HL-60/S4 (cell line): ENCODE data around the gene KIAA1217.

ENCODE experiments used
- in situ Hi-C: fragments of 300-500 bp; cut with MboI; formaldehyde crosslinking; loops from 2 replicates; pipeline ENCODE4 v1.14.3; 2022; ENCODE audit warnings: low sequenced_read_pairs

Gene KIAA1217

DNA sequence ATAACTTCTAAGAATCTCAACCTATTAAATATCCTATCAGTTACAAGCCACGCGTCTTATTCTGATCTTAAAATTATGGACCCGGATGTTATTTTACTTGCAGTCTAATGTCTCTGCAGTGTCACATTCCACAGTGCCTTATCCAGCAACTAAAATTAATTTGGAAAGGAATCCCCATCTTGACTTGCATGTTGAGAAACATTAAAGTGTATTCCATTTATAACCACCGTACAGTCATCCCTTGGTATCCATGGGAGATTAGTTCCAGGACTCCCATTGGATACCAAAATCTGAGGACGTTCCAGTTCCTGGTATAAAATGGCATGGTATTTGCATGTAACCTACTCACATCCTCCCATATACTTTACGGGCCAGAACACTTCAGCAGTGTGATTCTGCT, 320.0 kb downstream of the KIAA1217 start:
- in situ Hi-C loops = no loop called here

GRCh38 chr10:24531439-24531838, 322.5 kb downstream of the KIAA1217 start:
- in situ Hi-C loops = no loop called here

- in situ Hi-C loops = no loop called here
Measured at GRCh38 chr10:24533981-24534380, 325.0 kb downstream of the KIAA1217 start.

GRCh38 chr10:24536636-24537035, 327.7 kb downstream of the KIAA1217 start:
- in situ Hi-C loops = no loop called here

DNA sequence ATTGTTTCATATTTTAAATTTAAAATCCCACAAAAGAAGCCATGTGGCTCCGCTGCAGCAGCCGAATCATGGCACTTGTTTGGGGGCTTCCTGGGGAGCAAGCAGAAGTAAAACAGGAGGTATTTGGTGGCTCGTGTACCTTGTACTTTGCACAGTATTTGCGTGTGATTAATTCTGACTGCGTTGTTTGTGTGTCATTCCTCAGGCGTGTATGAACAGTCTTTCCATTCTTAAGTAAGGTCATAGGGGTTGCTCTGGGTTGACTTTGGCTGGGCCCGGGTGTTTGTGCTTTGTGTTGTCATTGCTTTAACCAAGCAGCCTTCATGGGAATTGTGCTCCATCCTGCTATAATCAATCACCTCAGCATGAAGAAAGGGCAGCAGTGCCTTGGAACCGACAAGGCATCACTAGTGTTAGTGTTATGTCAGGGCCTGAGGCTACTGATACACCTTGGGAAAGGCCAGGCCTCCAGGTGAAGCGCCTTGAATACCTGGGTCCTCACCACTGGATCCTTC, 332.4 kb downstream of the KIAA1217 start:
- in situ Hi-C loops = no loop called here

- in situ Hi-C loops = no loop called here
Measured at GRCh38 chr10:24542314-24543270, 333.7 kb downstream of the KIAA1217 start.

GRCh38 chr10:24544776-24545175, 335.8 kb downstream of the KIAA1217 start:
- in situ Hi-C loops = no loop called here

GRCh38 chr10:24545585-24545984, 336.6 kb downstream of the KIAA1217 start:
- in situ Hi-C loops = no loop called here

DNA sequence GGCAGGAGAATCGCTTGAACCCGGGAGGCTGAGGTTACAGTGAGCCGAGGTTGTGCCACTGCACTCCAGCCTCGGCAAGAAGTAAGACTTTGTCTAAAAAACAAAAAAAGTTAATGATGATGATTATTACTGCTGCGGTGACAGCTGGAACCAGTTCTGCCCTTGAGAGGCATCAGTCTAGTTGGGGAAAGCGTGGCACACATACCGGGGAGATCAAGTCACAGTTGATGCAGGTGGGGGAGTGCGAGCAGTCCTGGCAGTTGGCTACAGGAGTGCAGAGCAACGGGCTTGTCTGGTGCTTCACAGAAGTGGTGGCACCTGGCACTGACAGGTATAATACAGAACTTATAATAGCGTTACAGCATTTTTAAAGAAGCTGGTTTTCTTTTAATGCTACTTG, 341.7 kb downstream of the KIAA1217 start:
- in situ Hi-C loops = no loop called here

- in situ Hi-C loops = no loop called here
Measured at GRCh38 chr10:24551161-24551560, 342.2 kb downstream of the KIAA1217 start.

DNA sequence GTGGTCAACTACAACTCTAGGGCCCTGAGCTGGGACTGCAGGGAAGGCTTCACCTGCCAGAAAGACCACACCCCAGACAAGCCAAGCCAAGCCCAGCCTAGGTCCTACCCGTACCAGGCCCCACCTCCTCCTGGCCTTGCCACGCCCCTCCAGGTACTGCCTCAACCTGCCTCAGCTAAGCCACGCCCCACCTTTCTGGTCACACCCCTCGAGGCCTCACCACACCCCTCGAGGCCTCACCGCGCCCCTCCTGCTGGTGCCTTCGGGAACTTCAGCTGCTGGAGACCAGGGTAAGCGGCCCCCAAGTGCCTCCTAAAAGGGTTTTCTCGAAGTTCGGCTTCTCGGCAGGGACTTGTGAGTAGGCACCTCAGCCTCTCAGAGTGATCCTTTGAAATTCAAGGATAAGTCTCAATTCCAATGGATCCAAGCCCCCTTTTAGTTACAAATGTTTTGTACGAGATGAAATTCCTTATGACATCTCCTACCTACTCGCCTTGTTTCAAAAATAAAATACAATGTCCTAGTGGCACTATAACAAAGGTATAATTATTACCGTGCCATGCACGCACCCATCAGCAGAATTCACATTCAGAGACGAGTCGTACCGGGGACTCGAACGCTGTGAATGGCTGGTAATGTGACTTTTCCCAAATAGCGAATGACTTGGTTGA, 343.5 kb downstream of the KIAA1217 start:
- in situ Hi-C loops = no loop called here

DNA sequence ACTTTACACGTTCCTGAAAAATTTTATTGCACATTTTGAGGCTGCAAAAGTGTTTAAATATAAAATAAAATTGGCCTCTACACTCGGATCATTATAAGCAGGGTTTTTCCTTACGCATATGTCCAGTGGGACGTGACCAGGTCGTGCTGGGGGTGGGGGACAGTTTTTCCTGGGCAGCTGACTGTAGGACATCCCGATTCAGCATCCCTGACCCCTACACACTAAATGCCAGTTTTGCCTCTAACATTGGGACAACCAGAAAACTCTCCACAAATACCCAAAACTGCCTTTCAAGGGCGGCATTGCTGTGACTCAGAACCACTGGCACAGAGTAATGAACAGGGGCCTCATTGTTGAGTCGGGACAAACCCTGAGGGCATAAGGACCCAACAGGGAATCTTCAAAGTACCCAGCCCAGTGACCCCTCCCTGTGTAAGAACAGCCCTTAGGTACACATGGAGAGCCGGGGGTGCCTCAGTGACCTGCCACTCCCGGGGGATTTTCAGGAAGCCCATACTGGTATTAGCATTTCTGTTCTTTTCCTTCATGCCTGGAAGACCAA, 344.2 kb downstream of the KIAA1217 start:
- in situ Hi-C loops = no loop called here

- in situ Hi-C loops = no loop called here
Measured at GRCh38 chr10:24554036-24554435, 345.1 kb downstream of the KIAA1217 start.

DNA sequence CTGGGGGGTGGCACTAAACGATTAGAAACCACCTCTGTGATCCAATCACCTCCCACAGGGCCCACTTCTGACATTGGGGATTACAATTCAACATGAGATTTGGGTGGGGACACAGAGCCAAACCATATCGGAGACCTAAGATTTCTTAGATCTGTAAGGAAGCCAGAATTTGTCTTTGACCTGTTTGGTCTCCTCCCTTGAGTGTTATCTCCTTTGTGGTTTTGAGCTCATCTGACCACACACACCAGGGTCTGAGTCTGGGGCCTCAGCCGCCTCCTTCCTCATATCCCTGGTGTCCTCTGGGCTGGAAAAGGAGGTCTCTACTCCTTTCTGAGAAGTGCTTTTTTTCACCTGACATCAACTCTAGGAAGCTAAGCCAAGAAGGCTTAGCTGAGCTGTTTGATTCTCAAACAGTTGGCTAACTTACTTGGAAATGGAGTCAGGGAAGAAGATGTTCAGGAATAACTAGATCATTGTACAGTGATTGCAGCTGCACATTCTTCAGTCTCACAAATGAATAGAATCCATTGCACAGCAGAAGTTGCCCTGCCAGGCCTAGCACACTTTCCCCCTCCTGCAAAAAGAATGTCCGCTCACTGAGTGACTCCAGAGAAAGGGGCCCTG, 347.3 kb downstream of the KIAA1217 start:
- in situ Hi-C loops = no loop called here

DNA sequence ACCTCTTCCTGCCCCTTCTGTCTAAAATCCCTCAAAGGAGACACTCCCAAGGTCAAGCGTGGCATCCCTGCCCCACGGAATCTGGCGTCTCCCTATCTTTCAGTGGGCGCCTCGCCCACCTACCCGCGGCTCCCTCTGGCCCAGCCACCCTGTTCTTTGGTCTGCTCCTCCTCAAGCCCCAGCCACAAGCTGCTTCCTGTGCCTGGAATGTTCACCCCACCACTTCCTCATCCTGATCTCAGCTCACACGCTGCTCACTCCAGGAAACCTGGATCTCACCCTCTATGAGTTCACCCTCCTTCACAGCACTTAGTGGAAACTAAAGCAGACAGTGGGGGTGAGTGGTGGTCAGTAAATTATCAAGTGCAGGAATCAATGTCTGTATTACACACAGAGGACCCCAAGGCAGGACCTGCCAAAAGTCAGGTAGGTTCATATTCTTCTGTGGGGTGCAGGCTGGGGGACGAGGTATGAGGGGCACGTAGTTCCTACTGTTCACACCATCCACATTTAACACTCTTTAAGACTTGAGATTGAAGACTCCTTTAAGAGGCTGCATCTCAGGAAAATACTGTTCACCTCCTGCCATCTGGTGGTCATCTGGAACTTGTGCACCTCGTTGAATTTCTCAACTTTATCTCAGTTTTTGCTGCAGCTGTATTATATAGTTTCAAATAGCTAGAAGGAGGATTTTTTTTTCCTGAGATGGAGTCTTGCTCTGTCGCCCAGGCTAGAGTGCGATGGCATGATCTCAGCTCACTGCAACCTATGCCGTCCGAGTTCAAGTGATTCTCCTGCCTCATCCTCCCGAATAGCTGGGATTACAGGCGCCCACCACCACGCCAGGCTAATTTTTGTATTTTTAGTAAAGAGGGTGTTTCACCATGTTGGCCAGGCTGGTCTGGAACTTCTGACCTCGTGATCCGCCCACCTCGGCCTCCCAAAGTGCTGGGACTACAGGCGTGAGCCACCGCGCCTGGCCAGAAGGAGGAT, 348.1 kb downstream of the KIAA1217 start:
- in situ Hi-C loops = no loop called here

DNA sequence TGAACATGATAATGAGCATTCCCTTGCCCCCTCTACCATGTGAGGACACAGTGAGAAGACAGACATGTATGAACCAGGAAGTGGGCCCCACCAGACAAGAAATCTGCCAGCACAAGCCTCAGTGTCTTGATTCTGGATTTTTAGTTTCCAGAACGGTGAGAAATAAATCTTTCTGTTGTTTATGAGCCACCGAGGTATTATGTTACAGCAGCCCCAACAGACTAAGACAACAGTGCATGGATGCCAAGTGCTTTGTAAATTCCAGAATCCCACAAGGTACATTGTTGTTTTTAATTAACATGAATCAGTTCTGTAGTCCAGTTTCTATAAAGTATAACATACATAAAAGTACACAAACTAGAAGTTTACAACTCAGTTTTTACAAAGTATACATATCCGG, 352.5 kb downstream of the KIAA1217 start:
- in situ Hi-C loops = no loop called here

- in situ Hi-C loops = no loop called here
Measured at GRCh38 chr10:24568042-24568441, 359.1 kb downstream of the KIAA1217 start.

GRCh38 chr10:24569330-24569796, 360.4 kb downstream of the KIAA1217 start:
- in situ Hi-C loops = no loop called here

DNA sequence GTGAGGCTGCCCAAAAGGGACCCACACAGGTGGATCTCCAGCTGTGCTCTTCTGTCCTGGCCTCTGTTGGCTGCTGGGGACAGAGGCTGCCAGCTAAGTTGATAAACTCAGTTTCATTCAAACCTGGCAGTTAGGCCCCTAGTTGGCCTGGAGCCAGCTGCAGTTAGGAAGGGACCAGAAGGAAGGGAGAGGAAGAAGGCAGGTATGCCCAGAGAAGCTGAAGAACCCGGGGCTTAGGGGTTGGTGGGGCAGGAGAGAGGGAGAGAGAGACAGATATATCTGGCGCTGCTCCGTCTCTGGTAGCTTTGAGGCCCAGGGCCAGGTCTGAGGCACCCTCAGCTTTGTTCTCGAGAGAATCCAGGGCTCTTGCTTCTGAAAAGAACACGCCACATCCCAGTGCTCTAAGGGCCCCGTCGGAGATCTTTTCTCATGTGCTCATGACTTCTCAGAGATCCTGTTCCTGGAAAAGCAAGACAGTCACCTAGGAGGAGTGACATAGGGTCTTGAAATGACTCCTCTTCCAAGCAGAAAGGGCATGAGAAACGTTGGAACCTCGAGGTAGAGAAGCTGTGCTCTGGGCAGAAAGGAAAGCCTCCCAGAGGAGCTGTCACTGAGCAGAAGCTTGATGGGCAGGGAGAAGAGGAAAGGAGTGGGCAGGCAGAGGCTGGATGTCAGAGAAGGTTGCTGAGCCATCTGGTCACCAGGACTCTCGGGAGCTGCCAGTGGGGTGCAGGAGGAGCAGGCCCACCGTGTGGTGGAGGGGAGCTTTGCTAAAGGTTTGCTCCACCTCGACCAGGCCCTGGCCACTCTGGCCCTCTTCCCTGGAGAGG, 361.1 kb downstream of the KIAA1217 start:
- in situ Hi-C loops = no loop called here
